ENCODE results near the gene SACM1L.

DNA sequence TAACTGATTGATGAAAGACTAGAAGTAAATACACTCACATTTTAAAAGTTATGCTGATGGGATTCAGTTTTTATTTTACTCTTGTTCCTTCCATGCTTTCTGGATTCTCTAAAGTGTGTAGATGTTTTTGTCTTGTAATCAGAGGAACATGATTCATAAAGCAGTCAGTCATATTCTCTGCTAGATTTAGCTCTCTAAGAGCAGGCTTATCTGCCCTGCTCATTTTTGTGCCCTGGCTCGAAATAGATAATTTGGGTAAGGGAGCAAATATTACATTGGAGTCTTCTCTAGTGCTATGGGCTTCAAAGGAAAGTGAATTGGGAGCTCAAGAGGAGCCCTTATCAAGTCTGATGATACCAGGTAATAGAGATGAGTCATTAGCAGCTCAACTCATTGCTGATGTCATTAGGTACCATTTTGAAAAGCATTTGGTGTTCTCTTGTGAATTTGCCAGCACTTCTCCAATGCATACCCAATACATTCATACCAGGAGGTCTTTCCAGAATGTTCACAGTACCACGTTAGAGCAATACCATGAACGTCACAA, 27.7 kb downstream of the SACM1L start:
- TF ChIP-seq, protein P1, sequence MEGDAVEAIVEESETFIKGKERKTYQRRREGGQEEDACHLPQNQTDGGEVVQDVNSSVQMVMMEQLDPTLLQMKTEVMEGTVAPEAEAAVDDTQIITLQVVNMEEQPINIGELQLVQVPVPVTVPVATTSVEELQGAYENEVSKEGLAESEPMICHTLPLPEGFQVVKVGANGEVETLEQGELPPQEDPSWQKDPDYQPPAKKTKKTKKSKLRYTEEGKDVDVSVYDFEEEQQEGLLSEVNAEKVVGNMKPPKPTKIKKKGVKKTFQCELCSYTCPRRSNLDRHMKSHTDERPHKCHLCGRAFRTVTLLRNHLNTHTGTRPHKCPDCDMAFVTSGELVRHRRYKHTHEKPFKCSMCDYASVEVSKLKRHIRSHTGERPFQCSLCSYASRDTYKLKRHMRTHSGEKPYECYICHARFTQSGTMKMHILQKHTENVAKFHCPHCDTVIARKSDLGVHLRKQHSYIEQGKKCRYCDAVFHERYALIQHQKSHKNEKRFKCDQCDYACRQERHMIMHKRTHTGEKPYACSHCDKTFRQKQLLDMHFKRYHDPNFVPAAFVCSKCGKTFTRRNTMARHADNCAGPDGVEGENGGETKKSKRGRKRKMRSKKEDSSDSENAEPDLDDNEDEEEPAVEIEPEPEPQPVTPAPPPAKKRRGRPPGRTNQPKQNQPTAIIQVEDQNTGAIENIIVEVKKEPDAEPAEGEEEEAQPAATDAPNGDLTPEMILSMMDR (IDR thresholded peaks at IDR 0.05; ENCODE audit: insufficient read depth, low read depth, low read length) = no peak
- TF ChIP-seq EZH2 (IDR thresholded peaks at IDR 0.05; ENCODE audit: insufficient read depth, low read length) = no peak
